ENCODE data around the gene RUNDC3A.
A peak's percentile ranks its signal among the peaks of the same experiment; 100 is the strongest.

RUNDC3A gene

DNA sequence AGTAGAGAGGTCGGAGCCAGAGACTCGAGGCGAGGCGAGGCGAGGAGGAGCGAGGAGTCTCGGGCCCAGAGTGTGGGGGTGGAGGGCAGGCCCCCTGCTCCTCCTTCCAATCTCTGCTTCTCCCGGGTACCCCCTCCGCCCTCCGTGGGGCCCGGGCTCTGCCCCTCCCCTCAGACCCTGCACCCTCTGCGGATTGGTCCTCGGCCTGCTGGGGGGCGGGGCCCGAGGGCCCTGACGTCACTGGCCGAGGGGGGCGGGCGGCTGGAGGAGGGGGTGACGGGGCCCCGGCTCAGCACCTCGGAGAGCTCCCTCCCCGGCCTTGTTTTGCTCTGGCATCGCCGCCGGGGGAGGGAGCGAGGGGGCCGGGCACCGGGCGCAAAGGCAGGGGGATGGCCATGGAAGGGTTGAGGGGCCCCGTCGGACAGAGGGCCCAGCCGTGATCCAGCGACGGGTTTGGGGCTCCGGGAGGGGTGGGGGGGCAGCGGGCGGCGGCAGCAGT, at the start of gene RUNDC3A:
Gene RUNDC3A, plus strand, starts transcription at position 282 of the 499 bp plus-strand sequence. CDS start 232 bp downstream, outside the sequence.
- DNase-seq: peak; percentile 89

DNA sequence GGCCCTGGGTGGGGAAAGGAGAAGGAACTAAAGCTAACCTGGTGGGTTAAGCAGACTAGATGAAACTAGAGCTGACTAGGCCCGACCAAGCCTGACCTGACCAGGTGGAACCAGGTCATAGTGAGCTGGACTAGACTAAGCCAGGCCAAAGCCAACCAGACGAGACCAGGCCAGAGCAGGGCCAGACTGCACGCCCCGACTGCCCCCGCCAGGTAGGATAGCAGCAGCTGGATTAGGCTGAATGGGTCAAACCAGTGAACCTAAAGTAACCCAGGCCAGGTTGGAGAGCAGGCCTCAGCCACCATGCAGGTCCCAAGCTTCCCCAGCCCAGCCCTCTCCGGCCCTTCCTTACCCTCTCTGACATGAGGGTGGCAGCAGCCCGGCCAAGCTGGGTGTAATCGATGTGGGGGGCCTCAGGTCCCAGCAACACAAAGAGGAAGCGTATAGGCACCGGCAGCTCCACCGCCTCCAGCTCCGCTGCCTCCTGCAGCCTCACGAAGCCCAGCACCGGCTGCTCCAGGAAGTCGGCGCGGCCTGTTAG, 49.5 kb upstream of the RUNDC3A start:
- no peak for DNase-seq

DNA sequence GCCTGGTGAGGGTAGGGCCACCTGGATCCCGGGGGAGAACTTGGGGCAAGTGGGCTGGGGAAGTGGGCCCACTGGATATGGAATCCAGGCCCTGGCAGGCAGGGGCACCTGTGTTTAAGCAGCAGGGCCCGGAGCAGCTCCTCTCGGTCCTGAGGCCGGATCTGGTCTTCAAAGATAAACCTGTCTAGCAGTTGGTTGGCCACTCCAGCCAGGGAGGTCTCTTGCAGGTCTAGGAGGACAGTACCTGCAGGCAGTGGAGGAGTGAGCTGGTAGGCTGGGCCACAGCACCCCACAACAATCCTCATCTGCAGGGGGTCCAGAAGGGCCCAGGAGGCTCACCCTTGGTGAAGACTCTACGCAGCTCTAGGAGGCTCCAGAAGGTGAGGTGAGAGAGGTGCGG, 48.1 kb upstream of the RUNDC3A start:
- DNase-seq: no peak

- no peak for DNase-seq
These were observed 45.7 kb upstream of the RUNDC3A start for GRCh38 chr17:44262654-44263225.

DNA sequence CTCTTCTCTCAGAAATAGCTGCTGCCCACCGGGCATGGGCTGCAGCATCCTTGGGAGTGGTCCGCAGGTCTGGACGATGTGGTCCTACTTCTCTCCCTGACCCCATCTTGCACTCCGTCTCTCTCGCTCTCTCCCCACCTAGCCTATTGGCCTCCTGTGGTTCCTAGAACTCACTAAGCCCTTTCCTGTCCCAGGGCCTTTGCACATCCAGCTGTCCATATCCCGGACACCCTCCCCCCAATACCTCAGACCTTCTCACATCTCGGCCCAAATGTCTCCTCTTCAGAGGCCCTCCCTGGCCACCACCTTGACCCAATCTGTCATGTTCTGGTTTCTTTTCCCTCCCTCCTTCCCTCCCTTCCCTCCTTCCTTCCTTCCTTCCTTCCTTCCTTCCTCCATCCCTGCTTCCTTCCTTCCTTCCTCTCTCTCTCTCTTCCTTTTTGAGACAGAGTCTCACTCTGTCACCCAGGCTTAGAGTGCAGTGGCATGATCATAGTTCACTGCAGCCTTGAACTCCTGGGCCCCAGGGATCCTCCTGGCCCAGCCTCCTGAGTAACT, 45.0 kb upstream of the RUNDC3A start:
- DNase-seq: no peak

GRCh38 chr17:44266402-44267164, 41.8 kb upstream of the RUNDC3A start:
- DNase-seq: no peak

DNA sequence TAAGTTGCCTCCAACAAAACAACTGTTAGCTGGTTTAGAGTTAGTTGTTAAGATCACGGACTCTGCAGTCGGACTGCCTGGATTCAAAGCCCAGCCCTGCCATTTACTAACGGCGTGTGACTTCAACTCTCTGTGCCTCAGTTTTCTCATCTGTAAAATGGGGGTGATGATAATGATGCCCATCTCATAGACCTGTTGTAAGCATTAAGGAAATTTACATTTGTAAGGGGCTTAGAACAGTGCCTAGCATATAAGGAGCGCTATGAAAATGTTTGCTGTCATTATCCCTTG, 41.3 kb upstream of the RUNDC3A start:
- no peak for DNase-seq

GRCh38 chr17:44267818-44268490, 40.4 kb upstream of the RUNDC3A start, which contains the start of gene SLC4A1:
SLC4A1 (minus strand) TSS chr17:44268135; CDS start chr17:44262866, 5,269 bp downstream.
- DNase-seq: no peak

DNA sequence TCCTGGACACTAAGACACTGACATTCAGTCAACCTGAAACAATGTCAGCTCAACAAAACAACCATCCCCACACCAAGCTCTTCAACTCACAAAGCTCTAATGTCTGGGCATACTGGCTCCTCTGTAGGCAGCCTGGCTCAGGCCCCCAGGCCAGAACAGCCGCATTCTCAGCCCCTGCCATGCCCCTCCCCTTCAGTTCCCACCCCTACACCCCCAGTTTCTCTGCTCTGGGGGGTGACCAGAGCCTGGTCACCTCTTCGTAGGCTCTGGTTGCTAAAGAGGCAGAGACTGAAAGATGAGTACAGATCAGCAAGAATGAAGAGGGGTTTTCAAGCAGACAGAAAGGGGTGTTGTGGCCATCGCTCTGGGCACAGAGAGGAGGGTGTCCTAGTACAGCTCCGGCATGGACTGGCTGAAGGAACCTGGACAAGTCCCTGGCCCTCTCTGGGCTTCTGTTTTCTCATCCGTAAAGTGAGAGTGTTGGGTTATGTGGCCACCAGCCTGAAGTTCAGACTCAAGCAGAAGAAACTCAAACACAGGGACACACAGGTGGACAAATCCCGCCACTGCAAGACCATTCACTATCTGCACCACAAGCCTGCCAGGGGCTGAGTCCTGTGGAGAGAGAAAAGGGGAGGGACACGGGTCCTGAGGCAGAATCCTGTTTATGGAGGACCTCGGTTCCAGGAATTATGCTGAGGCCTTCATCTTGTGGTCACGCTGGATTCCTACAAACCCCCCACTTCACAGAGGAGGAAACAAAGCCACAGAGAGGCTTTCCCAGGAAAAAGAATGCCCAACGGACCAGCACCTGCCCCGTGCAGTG, 39.5 kb upstream of the RUNDC3A start:
- no peak for DNase-seq

GRCh38 chr17:44269535-44270240, 38.7 kb upstream of the RUNDC3A start:
- DNase-seq: no peak

GRCh38 chr17:44272321-44272951, 36.0 kb upstream of the RUNDC3A start:
- no peak for DNase-seq

GRCh38 chr17:44272954-44273353, 35.4 kb upstream of the RUNDC3A start:
- no peak for DNase-seq

- DNase-seq: no peak
These were observed 34.8 kb upstream of the RUNDC3A start for GRCh38 chr17:44273607-44274006.

DNA sequence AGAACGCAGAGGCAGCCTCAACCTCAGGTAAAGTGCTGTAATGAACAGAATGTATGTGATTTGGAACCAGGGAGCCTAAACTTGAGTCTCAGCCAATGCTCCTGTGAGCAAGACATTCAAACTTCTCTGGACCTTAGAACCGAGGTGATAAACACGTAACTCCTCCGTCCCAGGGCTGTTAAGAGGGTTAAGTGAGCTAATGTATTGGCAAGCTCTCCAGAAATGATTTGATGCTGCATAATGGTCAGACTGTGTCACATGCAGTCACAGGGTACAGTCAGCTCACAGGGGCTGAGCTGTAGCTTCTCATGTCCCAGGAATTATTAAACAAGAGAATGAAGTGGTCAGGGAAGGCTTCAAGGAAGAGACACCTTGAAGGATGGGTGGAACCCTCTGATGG, 30.4 kb upstream of the RUNDC3A start:
- no peak for DNase-seq

GRCh38 chr17:44279346-44279665, 29.1 kb upstream of the RUNDC3A start:
- no peak for DNase-seq

GRCh38 chr17:44279666-44280391, 28.6 kb upstream of the RUNDC3A start:
- DNase-seq: no peak

DNA sequence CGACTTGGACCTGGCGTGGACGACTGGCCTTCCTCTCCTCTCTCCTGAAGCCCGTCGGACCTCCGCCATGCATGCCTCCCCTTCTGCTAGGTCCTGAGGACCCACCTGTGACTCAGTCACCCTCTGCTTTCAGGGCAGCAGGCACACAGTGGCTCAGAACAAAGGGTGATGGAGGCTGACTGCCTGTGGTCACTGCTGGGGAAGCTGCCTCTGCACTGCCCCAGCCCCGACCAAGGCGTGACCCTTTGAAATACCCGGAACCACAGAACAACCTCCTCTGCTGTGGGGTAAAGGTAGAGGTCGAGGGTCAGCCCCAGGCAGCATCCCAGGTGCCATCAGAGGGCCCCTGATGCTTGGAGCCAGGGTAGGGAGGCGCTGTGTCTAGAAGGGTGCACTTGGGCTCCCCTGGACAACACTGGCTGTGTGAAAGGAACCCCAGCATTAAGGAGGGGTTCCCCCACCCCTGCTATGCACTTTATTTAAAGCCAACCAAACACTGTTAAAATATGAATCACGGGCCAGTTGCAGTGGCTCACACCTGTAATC, 27.9 kb upstream of the RUNDC3A start:
- DNase-seq: no peak

- no peak for DNase-seq
These were observed 26.8 kb upstream of the RUNDC3A start for GRCh38 chr17:44281570-44281969.

- DNase-seq: no peak
These were observed 26.1 kb upstream of the RUNDC3A start for GRCh38 chr17:44282264-44282663.

DNA sequence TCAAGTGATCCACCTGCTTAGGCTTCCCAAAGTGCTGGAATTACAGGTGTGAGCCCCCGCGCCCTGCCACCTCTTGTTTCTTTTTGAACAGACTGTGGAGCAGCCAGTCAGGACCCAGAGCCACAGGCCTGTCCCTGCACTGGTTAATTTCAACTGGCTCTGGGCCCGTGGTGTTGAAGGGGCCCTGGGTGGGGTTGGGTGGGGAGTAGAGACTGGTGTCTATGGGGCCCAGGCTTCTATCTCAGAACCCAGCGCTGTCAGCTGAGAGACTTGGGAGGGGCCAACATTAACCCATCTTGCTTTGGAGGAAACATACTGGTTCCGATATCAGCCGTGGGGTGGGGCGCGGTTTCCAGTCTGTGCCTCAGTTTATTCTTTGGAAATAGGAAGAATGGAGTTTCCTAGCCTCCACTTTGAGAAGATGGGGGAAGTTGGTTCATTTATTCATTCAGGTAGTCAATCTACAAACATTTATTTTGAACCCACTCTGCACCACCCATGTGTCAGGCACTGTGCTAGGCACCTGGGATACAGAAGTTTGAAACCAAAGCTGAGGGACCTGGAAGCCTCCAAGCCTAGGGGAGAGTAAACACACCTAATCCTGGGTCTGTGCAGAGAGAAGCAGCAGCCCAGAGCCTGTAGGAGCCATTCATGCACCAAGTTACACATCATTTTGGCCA, 24.9 kb upstream of the RUNDC3A start:
- DNase-seq: no peak

All from activated CD4-positive, alpha-beta T cell treated with anti-CD3 and anti-CD28 coated beads, Interleukin-2, amount 50 U/mL, for 1 hour (primary cell).